ENCODE data around the gene SLC6A17.
A peak's percentile ranks its signal among the peaks of the same experiment; 100 is the strongest.

The SLC6A17 gene

GRCh38 chr1:110243574-110243973 lies 93.3 kb downstream of the SLC6A17 start:
- DNase-seq, result no peak

GRCh38 chr1:110245876-110246620 lies 95.8 kb downstream of the SLC6A17 start:
- DNase-seq, result no peak

GRCh38 chr1:110248746-110249145 lies 98.5 kb downstream of the SLC6A17 start:
- no peak for DNase-seq

GRCh38 chr1:110249256-110249655 lies 99.0 kb downstream of the SLC6A17 start:
- DNase-seq, result peak; percentile 16

GRCh38 chr1:110250008-110250407 lies 99.7 kb downstream of the SLC6A17 start:
- DNase-seq, result no peak

- no peak for DNase-seq
These were observed 100.5 kb downstream of the SLC6A17 start for GRCh38 chr1:110250749-110251148.
